H1 (cell line): ENCODE results near the gene SPARC. TPM values are rescaled to one million over a fixed set of nuclear protein-coding genes. Genes with fewer than 3 reads are reported as not detected.

Experiments used
- CTCF ChIA-PET: fragments of 300-600 bp; sonication (Branson Sonifier 250); formaldehyde crosslinking; loops from one replicate; lab custom pipeline; 2021; ENCODE audit not compliant: partially characterized antibody; lab: Charles Lee
- POLR2A ChIA-PET: fragments of 300-600 bp; sonication (Branson Sonifier 250); formaldehyde crosslinking; loops from one replicate; lab custom pipeline; 2021; ENCODE audit warnings: inconsistent platforms; ENCODE audit not compliant: partially characterized antibody; lab: Charles Lee
- DNase-seq, 2 experiments: peaks; one replicate each; pipeline versions ENCODE4 v3.0.0 to v3.0.0-alpha.2; 2010 to 2022; ENCODE audit warnings: low spot score in 2 of 2, low read depth in 1 of 2, mixed read lengths in 1 of 2
- FAIRE-seq: peaks from 2 replicates; lab custom pipeline; 2011; peaks lifted over from hg19 to GRCh38; lab: Jason Lieb, UNC
- H2AFZ ChIP-seq: 2 replicates; pipeline ENCODE4 v1.8.1; 2012; ENCODE audit warnings: low read length, inconsistent platforms
- H2AK5ac ChIP-seq: 2 replicates; pipeline ENCODE4 v1.6.1; 2013; ENCODE audit warnings: low read depth, low read length
- H2BK120ac ChIP-seq: replicated peaks from 2 replicates; pipeline ENCODE3; 2013; ENCODE audit warnings: low read depth, low read length, inconsistent platforms
- H2BK12ac ChIP-seq: 2 replicates; pipeline ENCODE4 v1.6.1; 2013; ENCODE audit warnings: low read depth, low read length
- H2BK15ac ChIP-seq: 2 replicates; pipeline ENCODE4 v1.6.1; 2013; ENCODE audit warnings: low read length
- H2BK20ac ChIP-seq: 2 replicates; pipeline ENCODE4 v1.6.1; 2013; ENCODE audit warnings: low read length
- H2BK5ac ChIP-seq: 2 replicates; pipeline ENCODE4 v1.6.1; 2013; ENCODE audit warnings: low read depth, low read length
- H3K14ac ChIP-seq: 2 replicates; pipeline ENCODE4 v1.6.1; 2013; ENCODE audit warnings: inconsistent platforms; ENCODE audit not compliant: insufficient read length
- H3K18ac ChIP-seq: 2 replicates; pipeline ENCODE4 v1.6.1; 2013; ENCODE audit warnings: low read length; ENCODE audit errors: extremely low read depth
- H3K23ac ChIP-seq: 2 replicates; pipeline ENCODE4 v1.6.1; 2013; ENCODE audit warnings: inconsistent platforms; ENCODE audit not compliant: insufficient read length
- H3K23me2 ChIP-seq: 2 replicates; pipeline ENCODE4 v1.6.1; 2013; ENCODE audit warnings: low read depth, low read length
- H3K27ac ChIP-seq: 2 replicates; pipeline ENCODE4 v1.6.1; 2011; ENCODE audit warnings: low read depth, low read length, inconsistent platforms
- H3K27me3 ChIP-seq, 4 experiments: replicated peaks in 1 of 4; 1 replicate in 1 of 4; 2 replicates in 3 of 4; pipeline versions ENCODE4 v1.6.1 to v1.8.1; 2011 to 2013; ENCODE audit warnings: low read length in 3 of 4, mild to moderate bottlenecking in 3 of 4, inconsistent platforms in 2 of 4, mixed read lengths in 2 of 4, moderate library complexity in 1 of 4; ENCODE audit not compliant: control insufficient read depth in 3 of 4, insufficient read depth in 3 of 4; ENCODE audit errors: extremely low read depth in 1 of 4
- H3K36me3 ChIP-seq, 4 experiments: 2 replicates each; pipeline versions ENCODE4 v1.6.1 to v1.8.1; 2011 to 2013; ENCODE audit warnings: mild to moderate bottlenecking in 4 of 4, low read length in 3 of 4, moderate library complexity in 2 of 4, control low read depth in 1 of 4, inconsistent platforms in 1 of 4; ENCODE audit not compliant: insufficient read depth in 4 of 4, control insufficient read depth in 2 of 4
- H3K4ac ChIP-seq: replicated peaks from 2 replicates; pipeline ENCODE3; 2013; ENCODE audit warnings: low read length, low read depth, mixed read lengths, inconsistent platforms; ENCODE audit not compliant: insufficient read length
- H3K4me1 ChIP-seq, 4 experiments: replicated peaks in 1 of 4; 1 replicate in 1 of 4; 2 replicates in 3 of 4; pipeline versions ENCODE4 v1.6.1 to v1.8.1; 2011 to 2013; ENCODE audit warnings: low read length in 3 of 4, inconsistent platforms in 2 of 4, mixed read lengths in 1 of 4; ENCODE audit not compliant: insufficient read depth in 4 of 4, control insufficient read depth in 3 of 4
- H3K4me2 ChIP-seq, 2 experiments: 2 replicates each; pipeline versions ENCODE4 v1.6.1 to v1.8.1; 2011 to 2013; ENCODE audit warnings: low read depth in 2 of 2, low read length in 2 of 2, control low read depth in 1 of 2, inconsistent platforms in 1 of 2, mild to moderate bottlenecking in 1 of 2; ENCODE audit not compliant: insufficient read depth in 1 of 2
- H3K4me3 ChIP-seq, 4 experiments: fragments of 200-600, 300-600 bp in 1 of 4; sonication (generic), shearing (Covaris generic), sonication (Bioruptor Twin) in 1 of 4; 2 replicates each; pipeline versions ENCODE4 v1.5.1 to v1.8.1; 2011 to 2016; ENCODE audit warnings: low read length in 4 of 4, low read depth in 3 of 4, control low read depth in 2 of 4, inconsistent platforms in 2 of 4, mild to moderate bottlenecking in 2 of 4, mixed read lengths in 1 of 4, moderate library complexity in 1 of 4; ENCODE audit not compliant: insufficient read depth in 2 of 4; ENCODE audit errors: extremely low read depth in 1 of 4
- H3K56ac ChIP-seq: replicated peaks from 2 replicates; pipeline ENCODE3; 2013; ENCODE audit warnings: low read depth, mild to moderate bottlenecking, mixed read lengths, low read length, inconsistent platforms; ENCODE audit not compliant: insufficient read length
- H3K79me1 ChIP-seq: 2 replicates; pipeline ENCODE4 v1.6.1; 2013; ENCODE audit warnings: low read depth, low read length, control low read depth
- H3K79me2 ChIP-seq, 2 experiments: 2 replicates each; pipeline versions ENCODE4 v1.6.1 to v1.8.1; 2012 to 2013; ENCODE audit warnings: low read length in 2 of 2, mild to moderate bottlenecking in 2 of 2, inconsistent platforms in 1 of 2; ENCODE audit not compliant: insufficient read depth in 2 of 2, control insufficient read depth in 1 of 2
- H3K9ac ChIP-seq, 4 experiments: replicated peaks in 1 of 4; 1 replicate in 1 of 4; 2 replicates in 3 of 4; pipeline versions ENCODE4 v1.6.1 to v1.8.1; 2011 to 2013; ENCODE audit warnings: low read depth in 3 of 4, low read length in 3 of 4, control low read depth in 2 of 4, mild to moderate bottlenecking in 2 of 4, moderate library complexity in 2 of 4, inconsistent platforms in 1 of 4; ENCODE audit errors: extremely low read depth in 1 of 4
- H3K9me3 ChIP-seq, 2 experiments: 2 replicates each; pipeline versions ENCODE4 v1.6.1 to v1.8.1; 2012 to 2013; ENCODE audit warnings: mild to moderate bottlenecking in 2 of 2, moderate library complexity in 2 of 2, control low read depth in 1 of 2, inconsistent platforms in 1 of 2, low read depth in 1 of 2, low read length in 1 of 2, mixed read lengths in 1 of 2; ENCODE audit not compliant: insufficient read depth in 2 of 2
- H4K20me1 ChIP-seq, 2 experiments: replicated peaks in 1 of 2; 2 replicates each; pipeline versions ENCODE3 to v1.8.1; 2011 to 2013; ENCODE audit warnings: inconsistent platforms in 2 of 2, low read length in 2 of 2, mild to moderate bottlenecking in 1 of 2; ENCODE audit not compliant: insufficient read depth in 2 of 2, control insufficient read depth in 1 of 2
- H4K5ac ChIP-seq: 2 replicates; pipeline ENCODE4 v1.6.1; 2013; ENCODE audit warnings: low read length, low read depth, mixed read lengths, inconsistent platforms; ENCODE audit not compliant: insufficient read length
- H4K8ac ChIP-seq: 2 replicates; pipeline ENCODE4 v1.8.0; 2013; ENCODE audit warnings: mild to moderate bottlenecking, moderate library complexity, low read length, inconsistent platforms; ENCODE audit not compliant: insufficient read depth; ENCODE audit errors: extremely low read depth
- H4K91ac ChIP-seq: replicated peaks from 2 replicates; pipeline ENCODE3; 2013; ENCODE audit warnings: low read length, mixed read lengths, inconsistent platforms; ENCODE audit not compliant: insufficient read length
- ASH2L ChIP-seq: fragments of 200-600, 300-600 bp; sonication (generic); IDR thresholded peaks from one replicate; pipeline ENCODE4 v1.7.1; 2017; ENCODE audit warnings: low read length
- CEBPB ChIP-seq: IDR thresholded peaks from 2 replicates; pipeline ENCODE4 v1.6.1; 2012; ENCODE audit warnings: low read depth, low read length
- HDAC2 ChIP-seq, 2 experiments: fragments of 300-600 bp in 1 of 2; sonication (generic) in 1 of 2; IDR thresholded peaks; 2 replicates each; pipeline ENCODE4 v1.6.1; 2011 to 2012; ENCODE audit warnings: low read depth in 2 of 2, low read length in 2 of 2, mild to moderate bottlenecking in 2 of 2, moderate library complexity in 2 of 2, borderline replicate concordance in 1 of 2, inconsistent platforms in 1 of 2
- HDAC6 ChIP-seq: IDR thresholded peaks from one replicate; pipeline ENCODE4 v1.7.1; 2012; ENCODE audit warnings: low read depth, mild to moderate bottlenecking, inconsistent platforms, low read length, moderate library complexity
- JUN ChIP-seq: IDR thresholded peaks from 2 replicates; pipeline ENCODE4 v1.6.1; 2011; ENCODE audit warnings: low read depth, mild to moderate bottlenecking, improper control_type of control experiment, low read length
- MAFK ChIP-seq: IDR thresholded peaks from 2 replicates; pipeline ENCODE4 v1.6.1; 2012; ENCODE audit warnings: low read depth, mild to moderate bottlenecking, improper control_type of control experiment, low read length
- NANOG ChIP-seq: IDR thresholded peaks from 2 replicates; pipeline ENCODE4 v1.6.1; 2011; ENCODE audit warnings: low read length, low read depth, mild to moderate bottlenecking, inconsistent platforms; ENCODE audit not compliant: insufficient read depth, poor library complexity, severe bottlenecking
- POLR2A ChIP-seq, 2 experiments: IDR thresholded peaks; 1 replicate in 1 of 2; 2 replicates in 1 of 2; pipeline ENCODE4 v1.6.1; 2011; ENCODE audit warnings: low read depth in 2 of 2, low read length in 2 of 2, mild to moderate bottlenecking in 2 of 2; ENCODE audit errors: control extremely low read depth in 1 of 2
- SAP30 ChIP-seq: fragments of 300-600 bp; sonication (generic); IDR thresholded peaks from 2 replicates; pipeline ENCODE4 v1.7.1; 2012; ENCODE audit warnings: low read length, moderate library complexity, mild to moderate bottlenecking, inconsistent platforms; ENCODE audit not compliant: insufficient read depth, insufficient replicate concordance
- SP2 ChIP-seq: IDR thresholded peaks from 2 replicates; pipeline ENCODE4 v1.6.1; 2012; ENCODE audit warnings: mild to moderate bottlenecking, low read length, inconsistent platforms
- SRF ChIP-seq: IDR thresholded peaks from 2 replicates; pipeline ENCODE4 v1.6.1; 2011; ENCODE audit warnings: mild to moderate bottlenecking, low read depth, low read length, moderate library complexity
- WGBS, 2 experiments: shearing (Covaris generic) in 1 of 2; methylation state at CpG; one replicate each; pipeline versions ENCODE4 v1.1.6 to v1.1.7; 2013 to 2015; ENCODE audit warnings: low lambda C conversion rate in 2 of 2, mixed read lengths in 2 of 2, inconsistent platforms in 1 of 2, low coverage in 1 of 2, missing lambda C conversion rate in 1 of 2; ENCODE audit not compliant: insufficient replicate concordance in 2 of 2, insufficient coverage in 1 of 2, insufficient read length in 1 of 2; ENCODE audit errors: extremely low coverage in 1 of 2, missing lambda C conversion rate in 1 of 2; 5-methylcytosine and 5-hydroxymethylcytosine counted together
- polyA plus RNA-seq, 7 experiments: library from polyadenylated mRNA; depleted of rRNA in 3 of 7; stranded (reverse) in 5 of 7; unstranded in 2 of 7; fragments of >200 nt in 5 of 7; fragments of 200-250 nt in 2 of 7; gene quantifications; 1 replicate in 5 of 7; 2 replicates in 1 of 7; 4 replicates in 1 of 7; pipeline versions ENCODE4 v1.2.1 to v1.2.3, GENCODE V29; 2011 to 2013; ENCODE audit warnings: missing spikeins in 2 of 7, mixed read lengths in 2 of 7
- total RNA-seq: library from RNA; stranded (reverse); fragmentation: NEBNext Ultra II Directional; extraction: Animal tissue kit (Norgen Biotek cat#: 25700); gene quantifications from 2 replicates; pipeline ENCODE4 v1.2.1, GENCODE V29; 2021
- TF ChIP-seq, protein P1 (sequence below): IDR thresholded peaks from 2 replicates; pipeline ENCODE4 v1.6.1; 2012; ENCODE audit warnings: low read length, inconsistent platforms

Gene SPARC
- total and polyA plus RNA-seq, 2 of the 8 experiments (the other 6 are each of a cell fraction or from before 2014, with no cell fraction given), result 375 to 438 TPM

GRCh38 chr5:151692312-151692711 lies 5.6 kb upstream of the SPARC start:
- H3K27ac ChIP-seq, result no peak overlapping the region
- H3K4me2 ChIP-seq, result no peak overlapping the region
- no peak overlapping the region for H3K9ac ChIP-seq
- no peak overlapping the region for H2BK5ac ChIP-seq
- H3K4me1 ChIP-seq, result peaks cover 3 to 8% (median 4%) of the 10 kb centered on the region in 4 experiments
- H2BK20ac ChIP-seq, result no peak overlapping the region
- 0 out of 2 replicates have a peak overlapping the region, but pooled peaks have one; percentile 4 for H2AK5ac ChIP-seq
- H4K20me1 ChIP-seq, result no peaks in the 10 kb centered on the region
- ChIA-PET CTCF (interaction anchor here (1.0 to 1.8 kb wide), 3 partner anchors 10 to 35 kb away, joined by 3 to 5 read pairs (median 3); no protein-coding TSS in a partner anchor), POLR2A (no interaction called here)
- no peak overlapping the region for H3K18ac ChIP-seq
- H3K14ac ChIP-seq, result no peak overlapping the region
- H2BK15ac ChIP-seq, result no peak overlapping the region
- H3K27me3 ChIP-seq, result no peaks in the 10 kb centered on the region
- no peak overlapping the region for H2AFZ ChIP-seq
- H3K79me1 ChIP-seq, result no peaks in the 10 kb centered on the region
- H3K23me2 ChIP-seq, result no peaks in the 10 kb centered on the region
- no peak overlapping the region for H4K5ac ChIP-seq
- FAIRE-seq, result no peak
- no peak overlapping the region for H3K4ac ChIP-seq
- 87% methylated on average over 3 of the region's 3 CpGs; no CpG with 5 or more reads in 1 of the 2 experiments for WGBS, 2 experiments
- H4K91ac ChIP-seq, result no peak overlapping the region
- H3K23ac ChIP-seq, result no peak overlapping the region
- no peaks in the 10 kb centered on the region for H3K36me3 ChIP-seq
- no peaks in the 10 kb centered on the region for H3K79me2 ChIP-seq
- H2BK120ac ChIP-seq, result no peak overlapping the region
- H4K8ac ChIP-seq, result no peak overlapping the region
- no peak overlapping the region for H2BK12ac ChIP-seq
- H3K4me3 ChIP-seq, result no peak overlapping the region
- no peaks in the 10 kb centered on the region for H3K9me3 ChIP-seq
- no peak overlapping the region for H3K56ac ChIP-seq
- no peak for DNase-seq
- TF ChIP-seq ASH2L, result no peak
- TF ChIP-seq, protein P1, sequence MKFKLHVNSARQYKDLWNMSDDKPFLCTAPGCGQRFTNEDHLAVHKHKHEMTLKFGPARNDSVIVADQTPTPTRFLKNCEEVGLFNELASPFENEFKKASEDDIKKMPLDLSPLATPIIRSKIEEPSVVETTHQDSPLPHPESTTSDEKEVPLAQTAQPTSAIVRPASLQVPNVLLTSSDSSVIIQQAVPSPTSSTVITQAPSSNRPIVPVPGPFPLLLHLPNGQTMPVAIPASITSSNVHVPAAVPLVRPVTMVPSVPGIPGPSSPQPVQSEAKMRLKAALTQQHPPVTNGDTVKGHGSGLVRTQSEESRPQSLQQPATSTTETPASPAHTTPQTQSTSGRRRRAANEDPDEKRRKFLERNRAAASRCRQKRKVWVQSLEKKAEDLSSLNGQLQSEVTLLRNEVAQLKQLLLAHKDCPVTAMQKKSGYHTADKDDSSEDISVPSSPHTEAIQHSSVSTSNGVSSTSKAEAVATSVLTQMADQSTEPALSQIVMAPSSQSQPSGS, result no peak
- TF ChIP-seq NANOG, result no peak
- TF ChIP-seq SAP30, result no peak
- TF ChIP-seq SP2, result no peak
- no peak for TF ChIP-seq MAFK
- no peak for TF ChIP-seq CEBPB
- no peak for TF ChIP-seq HDAC6
- no peak for TF ChIP-seq POLR2A (IDR thresholded peaks at IDR 0.05; ENCODE audit: control extremely low read depth in 1 of 2, low read depth in 2 of 2, low read length in 2 of 2)
- TF ChIP-seq HDAC2 (IDR thresholded peaks at IDR 0.05; ENCODE audit: borderline replicate concordance in 1 of 2, low read depth in 2 of 2, low read length in 2 of 2), result no peak
- TF ChIP-seq JUN, result no peak
- TF ChIP-seq SRF, result no peak
